ENCODE measurements around the gene TNFRSF1A.

TNFRSF1A gene

DNA sequence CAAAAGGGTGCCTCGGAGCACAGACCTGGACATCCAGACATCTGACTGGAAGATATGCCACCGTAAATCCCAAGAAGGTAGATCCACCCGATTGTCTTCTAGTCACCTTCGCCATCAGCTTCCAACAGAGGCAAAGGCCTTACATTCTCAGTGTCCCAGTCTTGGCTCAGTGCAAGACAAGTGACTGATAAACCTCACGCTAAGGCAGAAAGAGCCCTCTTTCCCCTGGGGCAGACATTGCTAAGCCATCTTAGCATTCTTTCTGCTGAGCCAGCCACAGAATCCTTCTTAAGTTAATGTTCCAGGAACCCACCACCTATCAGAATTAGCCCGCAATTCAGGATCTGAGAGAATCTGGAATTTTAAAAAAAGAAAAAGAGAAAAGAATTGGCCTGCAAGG lies 35.7 kb downstream of the TNFRSF1A start:
- no peaks in the 10 kb centered on the region for H3K27me3 ChIP-seq (ENCODE audit: insufficient read depth, low read length, poor library complexity, severe bottlenecking)
- no peak overlapping the region for H2AFZ ChIP-seq (ENCODE audit: low read length)
- H4K20me1 ChIP-seq (ENCODE audit: insufficient read depth, low read length, poor library complexity, severe bottlenecking): no peaks in the 10 kb centered on the region
- no peaks in the 10 kb centered on the region for H3K9me3 ChIP-seq (ENCODE audit: insufficient read depth, low read depth, low read length)
- no peak overlapping the region for H3K4me3 ChIP-seq (ENCODE audit: low read length, poor library complexity, severe bottlenecking)
- no peaks in the 10 kb centered on the region for H3K36me3 ChIP-seq (ENCODE audit: insufficient read depth, low read length)
- no peak for TF ChIP-seq EZH2phosphoT487 (IDR thresholded peaks at IDR 0.05; ENCODE audit: borderline replicate concordance)
- TF ChIP-seq, protein P1, sequence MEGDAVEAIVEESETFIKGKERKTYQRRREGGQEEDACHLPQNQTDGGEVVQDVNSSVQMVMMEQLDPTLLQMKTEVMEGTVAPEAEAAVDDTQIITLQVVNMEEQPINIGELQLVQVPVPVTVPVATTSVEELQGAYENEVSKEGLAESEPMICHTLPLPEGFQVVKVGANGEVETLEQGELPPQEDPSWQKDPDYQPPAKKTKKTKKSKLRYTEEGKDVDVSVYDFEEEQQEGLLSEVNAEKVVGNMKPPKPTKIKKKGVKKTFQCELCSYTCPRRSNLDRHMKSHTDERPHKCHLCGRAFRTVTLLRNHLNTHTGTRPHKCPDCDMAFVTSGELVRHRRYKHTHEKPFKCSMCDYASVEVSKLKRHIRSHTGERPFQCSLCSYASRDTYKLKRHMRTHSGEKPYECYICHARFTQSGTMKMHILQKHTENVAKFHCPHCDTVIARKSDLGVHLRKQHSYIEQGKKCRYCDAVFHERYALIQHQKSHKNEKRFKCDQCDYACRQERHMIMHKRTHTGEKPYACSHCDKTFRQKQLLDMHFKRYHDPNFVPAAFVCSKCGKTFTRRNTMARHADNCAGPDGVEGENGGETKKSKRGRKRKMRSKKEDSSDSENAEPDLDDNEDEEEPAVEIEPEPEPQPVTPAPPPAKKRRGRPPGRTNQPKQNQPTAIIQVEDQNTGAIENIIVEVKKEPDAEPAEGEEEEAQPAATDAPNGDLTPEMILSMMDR (conservative IDR thresholded peaks at IDR 0.05; ENCODE audit: low read length): no peak
- H3K79me2 ChIP-seq (ENCODE audit: insufficient read depth, low read length): no peaks in the 10 kb centered on the region
- H3K4me2 ChIP-seq (ENCODE audit: low read depth, low read length, poor library complexity, severe bottlenecking): no peak overlapping the region
- no peaks in the 10 kb centered on the region for H3K4me1 ChIP-seq (ENCODE audit: insufficient read depth, low read length, poor library complexity, severe bottlenecking)
- no peak overlapping the region for H3K9ac ChIP-seq (ENCODE audit: low read depth, low read length, poor library complexity, severe bottlenecking)
- H3F3A ChIP-seq (ENCODE audit: low read depth): no peaks in the 10 kb centered on the region
- no peaks in the 10 kb centered on the region for H3K9me2 ChIP-seq (replicated peaks; ENCODE audit: low read depth, low read length)

DNA sequence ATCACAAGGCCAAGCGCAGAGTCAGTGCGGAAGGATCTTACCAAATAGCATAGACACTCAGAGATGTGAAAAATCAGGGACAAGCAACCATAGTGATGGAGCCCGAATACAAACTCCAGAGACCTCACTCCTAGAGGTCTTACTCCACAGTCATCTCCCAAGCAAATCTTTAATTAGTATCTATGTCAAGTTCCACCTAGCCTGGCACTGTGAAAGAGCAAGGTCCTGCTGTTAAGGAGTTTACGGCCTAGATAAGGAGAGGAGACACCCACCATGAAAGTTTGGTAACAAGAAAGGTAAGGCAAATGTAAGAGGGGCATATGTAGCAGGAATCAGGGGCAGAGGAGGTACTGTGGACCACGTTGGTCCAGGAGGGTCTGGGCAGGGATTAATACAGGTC lies 38.8 kb downstream of the TNFRSF1A start:
- Histone ChIP-seq H3K27me3 (ENCODE audit: insufficient read depth, low read length, poor library complexity, severe bottlenecking) (no peaks in the 10 kb centered on the region), H3F3A (ENCODE audit: low read depth) (no peaks in the 10 kb centered on the region), H3K4me1 (ENCODE audit: insufficient read depth, low read length, poor library complexity, severe bottlenecking) (no peaks in the 10 kb centered on the region), H3K36me3 (ENCODE audit: insufficient read depth, low read length) (no peaks in the 10 kb centered on the region), H2AFZ (ENCODE audit: low read length) (no peak overlapping the region), H3K9ac (ENCODE audit: low read depth, low read length, poor library complexity, severe bottlenecking) (no peak overlapping the region), H4K20me1 (ENCODE audit: insufficient read depth, low read length, poor library complexity, severe bottlenecking) (no peaks in the 10 kb centered on the region), H3K79me2 (ENCODE audit: insufficient read depth, low read length) (no peaks in the 10 kb centered on the region), H3K4me2 (ENCODE audit: low read depth, low read length, poor library complexity, severe bottlenecking) (no peak overlapping the region), H3K9me2 (replicated peaks; ENCODE audit: low read depth, low read length) (no peaks in the 10 kb centered on the region), H3K4me3 (ENCODE audit: low read length, poor library complexity, severe bottlenecking) (no peak overlapping the region), H3K9me3 (ENCODE audit: insufficient read depth, low read depth, low read length) (no peaks in the 10 kb centered on the region)
- TF ChIP-seq, protein P1 (conservative IDR thresholded peaks at IDR 0.05; ENCODE audit: low read length): no peak
- no peak for TF ChIP-seq EZH2phosphoT487 (IDR thresholded peaks at IDR 0.05; ENCODE audit: borderline replicate concordance)

DNA sequence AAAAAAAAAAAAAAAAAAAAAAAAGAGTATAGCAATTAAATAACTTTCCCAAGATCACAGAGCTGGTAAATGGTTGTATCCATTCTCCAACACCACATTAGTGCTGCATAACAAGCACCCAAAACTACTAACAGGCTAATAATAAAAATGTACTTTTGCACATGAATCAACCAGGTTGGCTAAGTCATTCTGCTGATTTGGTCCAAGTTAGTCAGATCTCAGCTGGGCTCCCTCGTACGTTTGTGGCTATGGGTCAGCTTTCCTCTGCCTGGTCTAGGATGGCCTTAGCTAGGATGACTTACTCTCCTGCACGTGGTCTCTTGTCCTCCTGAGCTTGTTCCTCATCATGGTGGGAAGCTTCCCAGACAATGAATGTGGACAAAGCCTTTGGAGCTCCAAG lies 39.3 kb downstream of the TNFRSF1A start:
- no peak overlapping the region for H2AFZ ChIP-seq (ENCODE audit: low read length)
- no peaks in the 10 kb centered on the region for H3K36me3 ChIP-seq (ENCODE audit: insufficient read depth, low read length)
- H3K4me2 ChIP-seq (ENCODE audit: low read depth, low read length, poor library complexity, severe bottlenecking): no peak overlapping the region
- no peaks in the 10 kb centered on the region for H3F3A ChIP-seq (ENCODE audit: low read depth)
- H3K79me2 ChIP-seq (ENCODE audit: insufficient read depth, low read length): no peaks in the 10 kb centered on the region
- H3K4me3 ChIP-seq (ENCODE audit: low read length, poor library complexity, severe bottlenecking): no peak overlapping the region
- H3K9me2 ChIP-seq (replicated peaks; ENCODE audit: low read depth, low read length): no peaks in the 10 kb centered on the region
- H3K9me3 ChIP-seq (ENCODE audit: insufficient read depth, low read depth, low read length): no peaks in the 10 kb centered on the region
- no peaks in the 10 kb centered on the region for H3K4me1 ChIP-seq (ENCODE audit: insufficient read depth, low read length, poor library complexity, severe bottlenecking)
- H3K27me3 ChIP-seq (ENCODE audit: insufficient read depth, low read length, poor library complexity, severe bottlenecking): no peaks in the 10 kb centered on the region
- TF ChIP-seq, protein P1 (conservative IDR thresholded peaks at IDR 0.05; ENCODE audit: low read length): no peak
- TF ChIP-seq EZH2phosphoT487 (IDR thresholded peaks at IDR 0.05; ENCODE audit: borderline replicate concordance): no peak
- no peak overlapping the region for H3K9ac ChIP-seq (ENCODE audit: low read depth, low read length, poor library complexity, severe bottlenecking)
- H4K20me1 ChIP-seq (ENCODE audit: insufficient read depth, low read length, poor library complexity, severe bottlenecking): no peaks in the 10 kb centered on the region

Data from Loucy (cell line).